A673 (cell line): ENCODE results near the gene ACY1.
A peak's percentile ranks its signal among the peaks of the same experiment; 100 is the strongest.

Experiments used
- EZH2 ChIP-seq: fragments of 200-600 bp; sonication (generic); IDR thresholded peaks from 2 replicates; pipeline ENCODE4 v1.6.1; 2017; ENCODE audit warnings: borderline replicate concordance, low read depth, mild to moderate bottlenecking, mixed read lengths, antibody characterized with exemption, low read length; ENCODE audit not compliant: poor library complexity, severe bottlenecking
- TF ChIP-seq, protein P1 (sequence below): fragments of 300-800, 200-600 bp; sonication (generic); conservative IDR thresholded peaks from 2 replicates; pipeline ENCODE4 v1.5.1; 2017; ENCODE audit warnings: low read depth, mild to moderate bottlenecking, antibody characterized with exemption, low read length, moderate library complexity, mixed read lengths

DNA sequence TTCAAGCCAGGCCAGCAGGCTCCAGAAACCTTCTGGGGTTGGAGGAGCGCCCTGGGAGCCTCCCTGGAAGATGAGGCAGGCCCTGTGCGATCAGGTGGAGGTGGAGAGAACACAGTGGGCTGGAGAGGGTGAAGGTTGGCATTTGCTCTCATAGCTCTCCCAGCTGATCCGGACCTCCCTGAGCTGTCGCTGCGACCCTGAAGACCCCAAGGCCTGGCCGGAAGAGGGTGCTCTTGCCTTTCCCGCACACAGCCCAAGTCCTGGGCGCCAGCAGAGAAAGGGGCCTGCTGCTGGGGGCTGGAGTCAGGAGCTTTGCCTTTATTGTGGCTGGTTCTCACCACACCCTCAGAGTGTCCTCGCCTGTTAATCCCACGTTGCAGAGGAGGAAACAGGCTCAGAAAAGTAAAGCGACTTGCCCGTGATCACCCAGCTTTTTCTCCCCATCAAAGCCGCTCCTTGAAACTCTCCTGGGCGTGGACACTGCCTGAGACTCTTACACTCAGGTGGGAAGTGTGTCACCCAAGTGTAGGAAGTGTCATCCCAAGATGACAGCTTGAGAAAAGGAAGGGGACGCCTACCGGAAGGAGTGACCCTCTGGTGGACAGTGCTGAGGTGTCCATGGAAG lies 20.9 kb downstream of the ACY1 start:
- TF ChIP-seq, protein P1, sequence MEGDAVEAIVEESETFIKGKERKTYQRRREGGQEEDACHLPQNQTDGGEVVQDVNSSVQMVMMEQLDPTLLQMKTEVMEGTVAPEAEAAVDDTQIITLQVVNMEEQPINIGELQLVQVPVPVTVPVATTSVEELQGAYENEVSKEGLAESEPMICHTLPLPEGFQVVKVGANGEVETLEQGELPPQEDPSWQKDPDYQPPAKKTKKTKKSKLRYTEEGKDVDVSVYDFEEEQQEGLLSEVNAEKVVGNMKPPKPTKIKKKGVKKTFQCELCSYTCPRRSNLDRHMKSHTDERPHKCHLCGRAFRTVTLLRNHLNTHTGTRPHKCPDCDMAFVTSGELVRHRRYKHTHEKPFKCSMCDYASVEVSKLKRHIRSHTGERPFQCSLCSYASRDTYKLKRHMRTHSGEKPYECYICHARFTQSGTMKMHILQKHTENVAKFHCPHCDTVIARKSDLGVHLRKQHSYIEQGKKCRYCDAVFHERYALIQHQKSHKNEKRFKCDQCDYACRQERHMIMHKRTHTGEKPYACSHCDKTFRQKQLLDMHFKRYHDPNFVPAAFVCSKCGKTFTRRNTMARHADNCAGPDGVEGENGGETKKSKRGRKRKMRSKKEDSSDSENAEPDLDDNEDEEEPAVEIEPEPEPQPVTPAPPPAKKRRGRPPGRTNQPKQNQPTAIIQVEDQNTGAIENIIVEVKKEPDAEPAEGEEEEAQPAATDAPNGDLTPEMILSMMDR, result peak; percentile 45
- no peak for TF ChIP-seq EZH2
